Vagina (tissue), 1 donor: ENCODE measurements around the gene PRRG2. TPM values are rescaled to one million over a fixed set of nuclear protein-coding genes. Genes with fewer than 3 reads are reported as not detected.

ENCODE experiments used
- small RNA-seq: library from RNA; depleted of rRNA; stranded (forward); fragments of <200 nt; gene quantifications from one replicate; pipeline ENCODE3, GENCODE V24; 2016
- total RNA-seq: library from RNA; depleted of rRNA; stranded (reverse); fragments of >200 nt; gene quantifications from one replicate; pipeline ENCODE4 v1.2.3, GENCODE V29; 2016

Gene PRRG2
- total RNA-seq, 1 donor from 2014 or later, result 5.4 TPM

Small RNA genes lying within 50 kb of the gene (small RNA-seq; reads per million reads assigned to genes)
- gene RF00019, result not detected

Other genes starting within 250 kb of the PRRG2 start
- gene CD37, start 245.9 kb upstream of the PRRG2 start, total RNA-seq, result 22.1 TPM
- gene TEAD2, start 218.9 kb upstream of the PRRG2 start, total RNA-seq, result 20.4 TPM
- gene DKKL1, start 217.4 kb upstream of the PRRG2 start, total RNA-seq, result not detected
- gene KASH5, start 193.1 kb upstream of the PRRG2 start, total RNA-seq, result not detected
- gene PTH2, start 157.9 kb upstream of the PRRG2 start, total RNA-seq, result not detected
- not detected for gene GFY, start 155.9 kb upstream of the PRRG2 start, total RNA-seq
- gene SLC17A7, start 139.8 kb upstream of the PRRG2 start, total RNA-seq, result 0.74 TPM
- gene PIH1D1, start 129.5 kb upstream of the PRRG2 start, total RNA-seq, result 96.3 TPM
- gene ALDH16A1, start 128.1 kb upstream of the PRRG2 start, total RNA-seq, result 29.5 TPM
- gene FLT3LG, start 107.1 kb upstream of the PRRG2 start, total RNA-seq, result 10.1 TPM
- gene RPL13A, start 93.7 kb upstream of the PRRG2 start, total RNA-seq, result 3,900 TPM
- 4,897 TPM for gene RPS11, start 84.9 kb upstream of the PRRG2 start, total RNA-seq
- 166 TPM for gene FCGRT, start 68.7 kb upstream of the PRRG2 start, total RNA-seq
- 22.6 TPM for gene RCN3, start 53.3 kb upstream of the PRRG2 start, total RNA-seq
- 72.2 TPM for gene NOSIP, start 760 bp upstream of the PRRG2 start, total RNA-seq
- gene PRR12, start 9.9 kb downstream of the PRRG2 start, total RNA-seq, result 15.5 TPM
- 112 TPM for gene RRAS, start 58.8 kb downstream of the PRRG2 start, total RNA-seq
- 20.4 TPM for gene SCAF1, start 60.9 kb downstream of the PRRG2 start, total RNA-seq
- gene IRF3, start 84.5 kb downstream of the PRRG2 start, total RNA-seq, result 59.4 TPM
- 14.7 TPM for gene BCL2L12, start 84.6 kb downstream of the PRRG2 start, total RNA-seq
- gene PRMT1, start 96.0 kb downstream of the PRRG2 start, total RNA-seq, result 156 TPM
- gene ADM5, start 108.3 kb downstream of the PRRG2 start, total RNA-seq, result 2.7 TPM
- 12.3 TPM for gene CPT1C, start 109.8 kb downstream of the PRRG2 start, total RNA-seq
- gene TSKS, start 182.0 kb downstream of the PRRG2 start, total RNA-seq, result 1.2 TPM
- gene AP2A1, start 185.7 kb downstream of the PRRG2 start, total RNA-seq, result 80.8 TPM
- 11.5 TPM for gene FUZ, start 232.0 kb downstream of the PRRG2 start, total RNA-seq
- gene MED25, start 237.0 kb downstream of the PRRG2 start, total RNA-seq, result 25.0 TPM